ENCODE results near the gene BDKRB1.
"Not testable (repeated sequence)": the region's sequence is repeated elsewhere in the genome, so short reads cannot be mapped to it uniquely, and the experiment has no call there.

BDKRB1 gene

GRCh38 chr14:96232506-96232905 lies 23.5 kb upstream of the BDKRB1 start:
- no peak overlapping the region for H3K4me3 ChIP-seq (ENCODE audit: low read depth, low read length)

GRCh38 chr14:96233661-96234060 lies 22.3 kb upstream of the BDKRB1 start:
- no peak overlapping the region for H3K4me3 ChIP-seq (ENCODE audit: low read depth, low read length)

GRCh38 chr14:96235426-96235825 lies 20.6 kb upstream of the BDKRB1 start:
- no peak overlapping the region for H3K4me3 ChIP-seq (ENCODE audit: low read depth, low read length)

- no peak overlapping the region for H3K4me3 ChIP-seq (ENCODE audit: low read depth, low read length)
Measured at GRCh38 chr14:96237641-96238040, 18.4 kb upstream of the BDKRB1 start.

GRCh38 chr14:96238676-96239265 lies 17.2 kb upstream of the BDKRB1 start:
- no peak overlapping the region for H3K4me3 ChIP-seq (ENCODE audit: low read depth, low read length)

GRCh38 chr14:96239711-96240141 lies 16.3 kb upstream of the BDKRB1 start:
- no peak overlapping the region for H3K4me3 ChIP-seq (ENCODE audit: low read depth, low read length)

GRCh38 chr14:96240641-96241040 lies 15.4 kb upstream of the BDKRB1 start:
- H3K4me3 ChIP-seq (ENCODE audit: low read depth, low read length), result no peak overlapping the region

GRCh38 chr14:96242126-96242525 lies 13.9 kb upstream of the BDKRB1 start:
- no peak overlapping the region for H3K4me3 ChIP-seq (ENCODE audit: low read depth, low read length)

GRCh38 chr14:96243785-96244184 lies 12.2 kb upstream of the BDKRB1 start:
- H3K4me3 ChIP-seq (ENCODE audit: low read depth, low read length), result no peak overlapping the region

- not testable (repeated sequence) for H3K4me3 ChIP-seq (ENCODE audit: low read depth, low read length)
Measured at GRCh38 chr14:96245074-96245473, 10.9 kb upstream of the BDKRB1 start.

GRCh38 chr14:96245710-96246538 lies 10.1 kb upstream of the BDKRB1 start:
- no peak overlapping the region for H3K4me3 ChIP-seq (ENCODE audit: low read depth, low read length)

- H3K4me3 ChIP-seq (ENCODE audit: low read depth, low read length), result no peak overlapping the region
Measured at GRCh38 chr14:96246539-96246847, 9.5 kb upstream of the BDKRB1 start.

GRCh38 chr14:96247031-96247430 lies 9.0 kb upstream of the BDKRB1 start:
- H3K4me3 ChIP-seq (ENCODE audit: low read depth, low read length), result no peak overlapping the region

- no peak overlapping the region for H3K4me3 ChIP-seq (ENCODE audit: low read depth, low read length)
Measured at GRCh38 chr14:96249029-96249428, 7.0 kb upstream of the BDKRB1 start.

- no peak overlapping the region for H3K4me3 ChIP-seq (ENCODE audit: low read depth, low read length)
Measured at GRCh38 chr14:96250485-96250884, 5.5 kb upstream of the BDKRB1 start.

- H3K4me3 ChIP-seq (ENCODE audit: low read depth, low read length), result no peak overlapping the region
Measured at GRCh38 chr14:96251656-96252155, 4.3 kb upstream of the BDKRB1 start.

- no peak overlapping the region for H3K4me3 ChIP-seq (ENCODE audit: low read depth, low read length)
Measured at GRCh38 chr14:96252323-96252998, 3.5 kb upstream of the BDKRB1 start.

GRCh38 chr14:96252999-96253539 lies 2.9 kb upstream of the BDKRB1 start:
- no peak overlapping the region for H3K4me3 ChIP-seq (ENCODE audit: low read depth, low read length)

GRCh38 chr14:96254687-96255086 lies 1.3 kb upstream of the BDKRB1 start:
- no peak overlapping the region for H3K4me3 ChIP-seq (ENCODE audit: low read depth, low read length)

- no peak overlapping the region for H3K4me3 ChIP-seq (ENCODE audit: low read depth, low read length)
Measured at GRCh38 chr14:96256407-96256806, 397 bp downstream of the BDKRB1 start.

- H3K4me3 ChIP-seq (ENCODE audit: low read depth, low read length), result no peak overlapping the region
Measured at GRCh38 chr14:96257056-96257455, 1.0 kb downstream of the BDKRB1 start.

GRCh38 chr14:96257900-96258299 lies 1.9 kb downstream of the BDKRB1 start:
- no peak overlapping the region for H3K4me3 ChIP-seq (ENCODE audit: low read depth, low read length)

Data from iPS-11a (cell line).